Subcutaneous abdominal adipose tissue (tissue), 5 donors: ENCODE results near the gene MSL2.
"Not testable (repeated sequence)": the region's sequence is repeated elsewhere in the genome, so short reads cannot be mapped to it uniquely, and the experiment has no call there.

ENCODE experiments used
- H3K27ac ChIP-seq: one replicate; pipeline ENCODE4 v1.7.0; 2013; ENCODE audit warnings: low read depth, mild to moderate bottlenecking, inconsistent platforms, low read length, moderate library complexity
- H3K27me3 ChIP-seq, 5 donors: one replicate each; pipeline ENCODE4 v1.7.0; 2013; ENCODE audit warnings: low read length in 5 of 5, inconsistent platforms in 1 of 5; ENCODE audit not compliant: control insufficient read depth in 5 of 5, insufficient read depth in 4 of 5
- H3K36me3 ChIP-seq, 5 donors: one replicate each; pipeline ENCODE4 v1.7.0; 2013; ENCODE audit warnings: low read length in 5 of 5; ENCODE audit not compliant: control insufficient read depth in 5 of 5, insufficient read depth in 5 of 5
- H3K4me1 ChIP-seq, 5 donors: one replicate each; pipeline ENCODE4 v1.7.0; 2013; ENCODE audit warnings: low read length in 5 of 5, mild to moderate bottlenecking in 3 of 5, moderate library complexity in 1 of 5; ENCODE audit not compliant: control insufficient read depth in 5 of 5, insufficient read depth in 5 of 5
- H3K4me3 ChIP-seq, 5 donors: one replicate each; pipeline ENCODE4 v1.7.0; 2013; ENCODE audit warnings: low read length in 5 of 5, low read depth in 1 of 5
- H3K9ac ChIP-seq, 5 donors: one replicate each; pipeline ENCODE4 v1.7.0; 2013; ENCODE audit warnings: low read length in 5 of 5, mild to moderate bottlenecking in 4 of 5, moderate library complexity in 3 of 5
- H3K9me3 ChIP-seq, 5 donors: one replicate each; pipeline ENCODE4 v1.7.0; 2013; ENCODE audit warnings: low read length in 5 of 5; ENCODE audit not compliant: control insufficient read depth in 5 of 5
- donor health status: healthy.
- donor health status: healthy.
- donor health status: healthy.
- donor health status: healthy.
- donor health status: healthy.

Gene MSL2

DNA sequence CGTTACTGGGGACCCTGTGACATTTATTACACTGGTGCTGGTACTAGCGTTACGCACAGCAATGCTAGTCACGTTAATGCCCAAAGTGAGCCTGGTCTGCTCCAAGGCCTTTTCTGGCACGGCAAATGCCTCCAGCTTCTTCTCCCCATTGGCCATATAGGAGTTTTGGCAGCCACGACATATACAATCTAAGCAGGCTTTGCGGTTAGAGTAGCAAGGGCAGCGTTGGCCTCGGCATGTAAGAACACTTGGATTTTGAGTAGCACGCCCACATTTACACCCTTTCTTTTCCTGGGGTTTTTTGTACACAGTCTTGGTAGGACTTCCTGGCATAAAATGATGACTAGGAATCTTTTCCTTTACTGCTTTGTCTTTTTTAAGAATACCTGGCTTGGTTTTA, 44.9 kb downstream of the MSL2 start:
- Histone ChIP-seq H3K27me3 (no peaks in the 10 kb centered on the region), H3K27ac (no peak overlapping the region), H3K9ac (no peak overlapping the region), H3K36me3 (peaks cover 14 to 17% (median 17%) of the 10 kb centered on the region in 5 donors), H3K4me3 (no peak overlapping the region), H3K9me3 (no peaks in the 10 kb centered on the region), H3K4me1 (peaks cover 0 to 5% (median 3%) of the 10 kb centered on the region in 5 donors)

DNA sequence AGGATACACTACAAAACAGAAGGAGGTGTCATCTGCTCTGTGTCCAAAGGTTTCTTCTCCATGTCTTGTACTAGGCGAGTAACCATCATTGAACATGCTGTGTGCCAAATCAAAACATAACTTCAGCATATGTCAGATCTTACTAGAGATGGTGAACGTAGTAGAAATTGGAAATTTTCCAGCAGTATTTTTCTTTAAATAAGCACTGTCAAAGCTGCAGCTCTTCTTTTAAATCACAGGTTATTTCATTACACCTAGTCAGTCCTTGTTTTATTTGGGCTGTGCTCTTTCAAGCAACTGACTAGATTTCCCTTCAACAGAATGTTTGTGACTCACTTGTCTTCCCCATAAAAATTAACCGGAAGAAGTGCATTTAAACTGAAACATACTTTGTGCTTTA, 46.5 kb downstream of the MSL2 start:
- H3K4me3 ChIP-seq, result no peak overlapping the region
- no peak overlapping the region for H3K27ac ChIP-seq
- no peak overlapping the region for H3K9ac ChIP-seq
- peaks cover 17 to 22% (median 17%) of the 10 kb centered on the region in 5 donors for H3K36me3 ChIP-seq
- no peaks in the 10 kb centered on the region for H3K27me3 ChIP-seq
- no peaks in the 10 kb centered on the region for H3K9me3 ChIP-seq
- H3K4me1 ChIP-seq, result peaks cover 0 to 4% (median 0%) of the 10 kb centered on the region in 5 donors

GRCh38 chr3:136146981-136147729, 49.0 kb downstream of the MSL2 start:
- no peak overlapping the region for H3K9ac ChIP-seq
- H3K4me3 ChIP-seq, result no peak overlapping the region
- peaks cover 0 to 5% (median 0%) of the 10 kb centered on the region in 5 donors for H3K4me1 ChIP-seq
- no peaks in the 10 kb centered on the region for H3K9me3 ChIP-seq
- peaks cover 13 to 21% (median 14%) of the 10 kb centered on the region in 5 donors for H3K36me3 ChIP-seq
- H3K27me3 ChIP-seq, result no peaks in the 10 kb centered on the region
- H3K27ac ChIP-seq, result no peak overlapping the region

- not testable (repeated sequence) for H3K4me1 ChIP-seq, H3K4me3 ChIP-seq, H3K9me3 ChIP-seq, H3K27me3 ChIP-seq, H3K36me3 ChIP-seq, H3K27ac ChIP-seq, H3K9ac ChIP-seq
Observed at GRCh38 chr3:136144397-136144796, 51.7 kb downstream of the MSL2 start.

DNA sequence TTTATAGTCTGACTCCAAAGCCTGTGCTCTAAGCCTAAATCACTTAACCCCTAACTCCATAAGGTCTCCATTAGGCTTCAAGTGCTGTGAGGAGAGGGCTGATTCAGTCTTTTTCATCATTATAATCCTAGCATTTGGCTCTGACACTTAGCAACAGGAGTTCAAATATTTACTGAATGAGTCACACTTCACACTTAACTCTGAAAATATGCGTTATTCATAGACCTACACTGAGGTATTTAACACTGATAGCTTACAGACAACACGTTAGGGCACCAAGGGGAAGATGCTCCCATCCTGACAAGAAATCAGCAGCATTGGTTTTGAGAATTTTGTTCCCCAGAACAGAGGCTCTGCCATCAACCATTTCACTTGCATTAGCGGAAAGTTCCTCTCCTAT, 53.5 kb downstream of the MSL2 start:
- peaks cover 0 to 9% (median 0%) of the 10 kb centered on the region in 5 donors for H3K4me1 ChIP-seq
- H3K9me3 ChIP-seq, result no peaks in the 10 kb centered on the region
- H3K9ac ChIP-seq, result no peak overlapping the region
- H3K36me3 ChIP-seq, result peaks cover 0 to 8% (median 0%) of the 10 kb centered on the region in 5 donors
- H3K4me3 ChIP-seq, result no peak overlapping the region
- no peaks in the 10 kb centered on the region for H3K27me3 ChIP-seq
- peak overlapping the region; percentile 7 for H3K27ac ChIP-seq

- Histone ChIP-seq H3K36me3 (peaks cover 0 to 8% (median under 1%) of the 10 kb centered on the region in 5 donors), H3K4me3 (no peak overlapping the region), H3K9me3 (no peaks in the 10 kb centered on the region), H3K27me3 (no peaks in the 10 kb centered on the region), H3K4me1 (peaks cover 0 to 9% (median 0%) of the 10 kb centered on the region in 5 donors), H3K27ac (peak overlapping the region; percentile 7), H3K9ac (no peak overlapping the region)
Observed at GRCh38 chr3:136141891-136142290, 54.2 kb downstream of the MSL2 start.

DNA sequence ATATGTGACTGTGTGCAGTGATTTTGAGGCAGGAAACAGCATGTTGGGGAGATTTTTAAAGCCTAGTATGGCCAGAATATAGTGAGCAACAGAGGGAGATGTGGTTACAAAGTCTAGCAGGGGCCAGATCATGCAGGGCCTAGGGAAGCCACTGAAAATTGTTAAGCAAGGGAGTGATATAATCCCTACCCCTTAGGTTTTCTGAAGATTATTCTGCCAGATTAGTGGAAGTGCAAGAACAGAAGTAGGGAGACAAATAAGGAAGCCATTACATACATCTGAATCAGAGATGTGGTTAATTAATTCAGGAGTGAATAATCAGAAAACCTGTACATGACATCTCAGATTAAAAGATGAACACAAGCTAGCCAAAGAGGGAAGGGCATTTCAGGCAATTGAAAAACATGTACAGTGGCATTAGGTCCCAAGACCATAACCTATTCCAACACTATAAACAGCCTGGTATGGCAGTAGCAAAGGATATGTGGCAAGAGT, 54.8 kb downstream of the MSL2 start:
- H3K9me3 ChIP-seq, result no peaks in the 10 kb centered on the region
- no peak overlapping the region for H3K27ac ChIP-seq
- H3K9ac ChIP-seq, result no peak overlapping the region

DNA sequence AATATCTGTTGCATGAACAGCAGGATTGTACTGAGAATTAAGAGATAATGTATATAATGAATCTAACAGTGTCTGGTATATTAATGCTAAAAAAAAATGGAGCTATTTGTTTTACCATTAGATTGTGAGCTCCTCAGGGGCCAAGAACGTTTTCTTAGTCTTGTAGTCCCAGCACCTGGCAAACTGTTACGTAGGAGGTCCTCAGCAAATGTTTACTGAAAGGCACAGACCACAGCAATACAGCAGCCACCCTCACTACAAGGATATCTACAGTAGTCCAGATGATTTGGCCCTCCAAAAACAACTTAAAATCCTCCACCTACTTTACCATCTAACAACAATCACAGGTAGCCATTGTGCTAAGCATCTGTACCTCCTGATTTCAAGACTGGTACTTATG, 59.7 kb downstream of the MSL2 start:
- H3K9me3 ChIP-seq, result peaks cover 0 to 2% (median 0%) of the 10 kb centered on the region in 5 donors
- peaks cover 0 to 8% (median 0%) of the 10 kb centered on the region in 5 donors for H3K36me3 ChIP-seq
- H3K27ac ChIP-seq, result no peak overlapping the region
- no peak overlapping the region for H3K9ac ChIP-seq
- no peak overlapping the region for H3K4me3 ChIP-seq
- no peaks in the 10 kb centered on the region for H3K27me3 ChIP-seq
- H3K4me1 ChIP-seq, result no peaks in the 10 kb centered on the region

More for the DNA sequence above, 54.8 kb downstream of the MSL2 start:
- no peak overlapping the region for H3K4me3 ChIP-seq
- peaks cover 0 to 8% (median 0%) of the 10 kb centered on the region in 5 donors for H3K4me1 ChIP-seq
- H3K27me3 ChIP-seq, result no peaks in the 10 kb centered on the region
- H3K36me3 ChIP-seq, result peaks cover 0 to 8% (median 4%) of the 10 kb centered on the region in 5 donors

- peaks cover 0 to 2% (median 0%) of the 10 kb centered on the region in 5 donors for H3K9me3 ChIP-seq
- H3K27me3 ChIP-seq, result no peaks in the 10 kb centered on the region
- H3K36me3 ChIP-seq, result peaks cover 0 to 8% (median 0%) of the 10 kb centered on the region in 5 donors
- no peak overlapping the region for H3K4me3 ChIP-seq
- no peaks in the 10 kb centered on the region for H3K4me1 ChIP-seq
- no peak overlapping the region for H3K27ac ChIP-seq
- H3K9ac ChIP-seq, result no peak overlapping the region
Observed at GRCh38 chr3:136135039-136135802, 60.9 kb downstream of the MSL2 start.

- Histone ChIP-seq H3K4me1 (no peaks in the 10 kb centered on the region), H3K9ac (no peak overlapping the region), H3K27ac (no peak overlapping the region), H3K36me3 (peaks cover 0 to 8% (median 0%) of the 10 kb centered on the region in 5 donors), H3K9me3 (peaks cover 0 to 2% (median 0%) of the 10 kb centered on the region in 5 donors), H3K4me3 (no peak overlapping the region), H3K27me3 (no peaks in the 10 kb centered on the region)
Observed at GRCh38 chr3:136134091-136134490, 62.0 kb downstream of the MSL2 start.
